GM18873 (cell line): ENCODE data around the gene PLSCR5.
A peak's percentile ranks its signal among the peaks of the same experiment; 100 is the strongest.

Source experiments
- ATAC-seq: cut with Tn5 transposase; IDR thresholded peaks from one replicate; pipeline ENCODE4 v1.9.1; 2021; ENCODE audit warnings: mild to moderate bottlenecking, moderate library complexity, moderate number of reproducible peaks; ENCODE audit not compliant: unreplicated experiment, low FRiP score

PLSCR5 gene

DNA sequence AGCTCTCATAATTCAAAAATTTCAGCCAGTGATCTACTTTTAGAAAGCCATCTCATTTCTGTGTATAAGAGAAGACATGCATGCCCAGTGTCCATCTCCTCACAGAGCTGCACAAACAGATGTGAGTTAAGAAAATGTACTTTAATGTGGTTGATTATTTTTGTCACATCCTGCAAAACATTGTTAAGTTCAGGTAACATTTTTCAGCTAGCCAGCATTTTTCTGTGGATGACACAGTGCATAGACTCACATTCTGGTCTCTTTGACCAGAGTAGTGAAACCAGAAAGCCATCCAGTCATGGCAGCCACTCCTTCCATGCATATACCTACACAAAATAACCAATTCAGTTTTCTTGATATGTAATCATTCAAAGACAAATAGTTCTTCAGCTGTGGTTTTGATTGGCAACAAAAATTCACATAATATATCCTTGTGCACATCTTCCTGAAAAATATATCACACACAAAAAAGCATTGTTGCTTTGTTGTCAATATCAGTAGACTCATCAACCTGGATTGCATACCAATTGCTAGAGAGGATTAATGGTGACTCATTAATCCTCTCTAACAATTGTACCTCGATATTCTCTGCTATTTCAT is 58.7 kb downstream of the PLSCR5 start:
- ATAC-seq = no peak

DNA sequence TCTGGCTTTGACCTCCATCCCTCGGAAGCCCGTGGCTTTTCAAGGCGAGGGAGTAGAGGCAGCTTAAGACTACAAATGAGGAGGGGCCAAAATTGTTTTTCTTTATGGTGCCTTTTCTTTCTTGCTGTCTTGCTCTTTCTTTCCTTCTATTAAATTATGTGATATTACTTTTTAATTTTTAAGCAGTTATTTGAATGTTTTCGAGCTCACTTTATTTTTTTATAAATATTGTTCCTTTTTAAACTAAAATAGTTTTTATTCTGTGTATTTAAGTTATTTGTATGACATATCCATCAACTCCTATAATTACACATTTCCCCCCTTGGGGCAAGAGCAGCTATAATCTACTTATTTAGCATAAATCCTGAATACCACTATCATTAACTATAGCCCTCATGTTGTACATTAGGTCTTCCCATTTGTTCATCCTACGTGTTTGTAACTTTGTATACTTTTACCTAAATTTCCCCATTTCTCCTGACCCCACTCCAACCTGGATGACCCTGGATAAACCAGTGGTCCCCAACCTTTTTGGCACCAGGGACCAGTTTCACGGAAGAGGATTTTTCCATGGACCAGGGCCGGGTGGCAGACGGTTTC is 60.1 kb downstream of the PLSCR5 start:
- peak; percentile 16 for ATAC-seq

DNA sequence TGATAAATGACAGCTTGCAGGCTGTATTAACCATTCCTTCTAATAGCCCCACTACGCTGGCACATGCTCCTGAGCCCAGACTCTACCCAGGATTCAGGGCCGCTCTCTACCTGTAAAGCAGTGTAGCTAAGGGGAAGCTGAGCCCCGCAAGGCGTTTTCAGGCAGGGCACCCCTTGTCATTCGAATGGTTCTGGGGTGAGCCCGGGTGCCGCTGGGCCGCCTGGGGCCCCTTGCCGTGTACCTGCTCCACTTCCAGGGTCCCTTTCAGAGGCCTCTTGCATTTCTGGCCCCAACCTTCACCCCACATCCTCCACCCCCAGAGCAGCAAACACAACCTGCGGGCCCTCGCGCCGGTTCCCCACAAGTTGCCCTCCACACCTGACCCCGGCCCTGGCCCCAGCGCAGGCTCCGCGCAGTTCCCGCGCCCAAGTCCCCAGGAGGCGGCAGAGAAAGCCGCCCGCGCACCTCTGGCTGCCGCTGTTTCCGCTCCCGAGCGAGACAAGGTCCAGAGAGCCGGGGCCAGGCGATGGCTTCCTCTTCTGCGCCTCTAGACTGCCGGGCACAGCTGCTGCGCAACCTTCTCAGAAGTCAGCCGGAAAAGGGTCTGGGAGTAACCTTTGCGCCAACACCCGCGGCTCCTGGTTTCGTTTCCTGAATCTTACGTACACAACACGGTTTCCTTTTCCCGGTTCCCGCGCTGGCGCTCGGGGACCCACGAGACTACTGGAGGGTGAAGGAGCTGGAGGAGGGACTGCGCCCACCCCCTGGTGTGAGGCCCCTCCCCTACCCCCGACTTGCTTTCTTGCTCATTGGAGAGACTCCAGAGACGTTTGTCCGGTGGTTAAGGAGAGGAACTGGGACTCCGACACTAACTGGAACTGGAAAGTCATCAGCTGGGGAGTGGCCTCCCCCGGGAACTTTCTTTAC is 60.9 kb downstream of the PLSCR5 start, which contains the start of gene PLSCR1:
Gene PLSCR1, minus strand, starts transcription at position 606 of the 927 bp plus-strand sequence. CDS start 8,055 bp downstream, outside the sequence.
- peak; percentile 84 for ATAC-seq

DNA sequence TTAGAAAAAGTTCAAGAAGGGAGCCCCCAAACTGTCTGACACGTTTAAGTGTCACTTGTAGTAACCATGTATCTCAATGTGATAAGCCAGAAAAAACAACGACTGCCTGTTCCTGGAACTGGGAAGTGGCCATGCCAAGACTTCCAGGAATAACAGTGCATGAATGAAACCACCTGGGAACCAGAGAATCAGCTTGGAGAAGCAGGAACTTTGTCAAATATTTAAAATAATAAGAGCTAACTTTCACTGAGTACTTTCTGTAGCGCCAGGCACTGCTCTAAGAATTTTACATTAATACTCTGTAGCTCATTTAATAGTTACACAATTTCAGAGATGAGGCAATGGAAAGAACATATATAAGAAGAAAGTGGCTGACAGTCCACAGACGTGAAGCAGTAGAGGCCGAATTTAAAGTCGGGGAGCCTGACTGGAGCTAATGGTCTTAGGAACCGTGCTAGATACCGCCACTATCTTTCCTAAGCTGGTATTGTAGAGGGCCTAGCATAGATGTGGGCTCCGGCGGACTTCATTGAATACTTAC is 61.6 kb downstream of the PLSCR5 start:
- peak; percentile 5 for ATAC-seq

DNA sequence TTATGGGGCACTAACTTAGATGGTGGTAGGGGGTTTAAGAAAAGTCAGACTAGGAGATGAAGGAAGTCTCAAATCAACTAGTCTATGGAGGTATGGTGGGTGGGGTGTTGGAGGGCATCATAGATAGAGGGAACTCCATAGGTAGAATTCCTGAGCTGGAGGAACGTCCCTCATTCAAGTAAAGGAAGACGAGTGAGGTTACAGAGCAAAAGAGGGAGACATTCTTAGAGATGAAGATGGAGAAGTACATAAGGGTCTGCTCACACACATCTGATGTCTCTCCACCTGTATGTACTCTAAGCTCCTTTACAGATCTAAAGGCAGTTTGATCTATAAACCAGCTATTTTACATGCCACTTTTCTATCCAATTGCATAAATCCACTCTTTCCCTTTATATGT is 62.2 kb downstream of the PLSCR5 start:
- no peak for ATAC-seq

DNA sequence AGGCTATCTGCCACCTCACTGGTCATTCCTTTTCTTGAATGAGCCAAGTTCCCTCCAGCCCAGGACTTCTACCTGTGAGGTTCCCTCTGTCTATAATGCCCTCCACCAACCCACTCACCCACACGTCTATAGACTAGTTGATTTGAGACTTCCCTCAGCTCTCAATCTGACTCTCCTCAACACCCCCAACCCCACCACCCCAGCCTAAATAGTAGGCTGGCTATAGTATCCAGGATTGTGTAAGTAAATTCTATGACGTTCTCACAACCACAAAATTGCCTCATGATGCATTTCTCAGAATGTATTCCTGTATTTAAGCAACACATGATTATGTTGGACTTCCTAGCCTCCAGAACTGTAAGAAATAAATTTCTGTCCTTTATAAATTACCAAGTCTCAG is 63.0 kb downstream of the PLSCR5 start:
- no peak for ATAC-seq

DNA sequence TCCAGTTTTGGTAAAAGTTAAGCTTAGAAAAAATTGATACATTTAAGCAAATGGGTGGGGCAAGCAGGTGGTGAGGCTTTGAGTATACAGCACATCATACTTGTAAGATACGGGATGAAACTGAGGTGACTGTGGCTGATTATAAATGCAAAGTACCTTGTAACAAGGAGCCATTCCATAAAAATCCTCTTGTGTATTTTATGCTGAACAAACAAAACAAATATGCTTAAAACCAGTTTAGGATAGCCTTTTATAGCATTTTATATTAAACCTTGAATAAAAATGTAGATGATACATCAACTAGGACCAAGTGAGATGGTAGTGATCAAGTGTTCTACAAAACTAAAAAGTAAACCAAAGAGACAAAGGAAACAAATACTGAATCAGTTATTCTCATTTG is 64.2 kb downstream of the PLSCR5 start:
- ATAC-seq = no peak

DNA sequence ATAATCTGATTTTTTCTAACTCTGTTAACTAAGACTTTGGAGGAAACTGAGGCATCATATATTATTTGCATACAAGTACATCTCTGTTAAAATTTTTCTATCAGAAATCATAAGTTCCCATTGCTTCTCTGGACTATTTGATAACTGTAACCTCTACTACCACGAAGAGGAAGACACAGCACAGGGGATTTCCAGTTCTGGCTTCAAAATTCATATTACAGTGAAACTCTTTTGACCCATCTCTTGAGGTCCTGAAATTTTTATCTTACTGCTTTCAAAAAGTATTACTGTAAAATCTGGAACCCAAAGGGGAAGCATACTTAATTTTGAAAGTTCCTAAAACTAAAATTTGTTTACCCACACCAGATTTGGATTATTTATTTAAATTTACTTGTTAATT is 64.9 kb downstream of the PLSCR5 start:
- peak; percentile 21 for ATAC-seq

DNA sequence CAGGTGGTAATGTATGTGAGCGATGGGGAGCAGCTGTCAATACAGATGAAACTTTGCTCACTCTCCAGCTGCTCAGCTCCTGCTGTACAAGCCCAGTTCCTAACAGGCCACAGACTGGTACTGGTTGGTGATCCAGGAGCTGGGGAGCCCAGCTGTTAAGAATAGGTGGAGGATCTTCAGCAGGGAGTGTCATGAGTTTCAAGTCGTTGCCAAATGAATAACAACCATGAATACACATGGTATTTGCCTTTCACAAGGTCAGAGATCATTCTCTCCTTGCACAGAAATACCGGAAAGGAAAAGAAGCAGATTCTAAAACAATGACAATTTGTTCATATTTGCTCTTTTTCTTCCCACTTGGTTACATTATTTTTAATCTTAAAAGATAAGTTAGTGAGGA is 65.8 kb downstream of the PLSCR5 start:
- ATAC-seq = no peak

DNA sequence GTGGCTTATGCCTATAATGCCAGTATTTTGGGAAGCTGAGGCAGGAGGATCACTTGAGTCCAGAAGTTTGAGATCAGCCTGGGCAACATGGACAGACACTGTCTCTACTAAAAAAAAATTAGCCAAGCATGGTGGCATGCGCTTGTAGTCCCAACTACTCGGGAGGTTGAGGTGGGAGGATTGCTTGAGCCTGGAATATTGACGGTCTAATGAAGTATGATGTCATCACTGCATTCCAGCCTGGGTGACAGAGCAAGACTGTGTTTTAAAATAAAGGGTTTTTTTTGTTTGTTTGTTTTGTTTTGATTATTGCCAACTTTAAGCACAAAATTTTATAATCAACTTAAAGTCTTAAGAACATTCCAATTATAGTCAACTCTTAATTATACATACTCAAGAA is 67.5 kb downstream of the PLSCR5 start:
- no peak for ATAC-seq

DNA sequence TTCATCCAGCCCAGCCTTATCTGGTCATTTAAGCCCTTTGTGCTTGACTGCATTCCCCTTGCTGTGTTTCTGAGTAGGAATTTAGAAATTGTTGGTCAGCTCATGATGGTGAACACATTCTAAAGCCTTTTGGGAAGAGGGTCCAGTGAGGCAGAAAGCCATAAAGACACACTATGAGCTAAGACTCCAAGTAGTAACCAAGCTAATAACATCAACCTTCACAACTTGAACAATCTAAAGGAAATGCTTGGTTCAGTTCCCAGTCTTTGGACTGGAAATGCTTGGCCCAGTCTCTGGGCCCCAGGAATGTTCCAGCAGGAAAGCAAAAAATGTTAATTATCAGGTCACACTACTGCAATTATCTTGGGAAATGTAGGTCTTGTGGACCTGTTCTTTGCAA is 68.5 kb downstream of the PLSCR5 start:
- ATAC-seq = no peak
